ENCODE results near the gene CACNA1I. TPM values are rescaled to one million over a fixed set of nuclear protein-coding genes. Genes with fewer than 3 reads are reported as not detected.

The CACNA1I gene
- total and polyA plus RNA-seq, 2 donors (not counting 1 experiment from before 2014, with no cell fraction given) = under 0.01 to 0.01 TPM

DNA sequence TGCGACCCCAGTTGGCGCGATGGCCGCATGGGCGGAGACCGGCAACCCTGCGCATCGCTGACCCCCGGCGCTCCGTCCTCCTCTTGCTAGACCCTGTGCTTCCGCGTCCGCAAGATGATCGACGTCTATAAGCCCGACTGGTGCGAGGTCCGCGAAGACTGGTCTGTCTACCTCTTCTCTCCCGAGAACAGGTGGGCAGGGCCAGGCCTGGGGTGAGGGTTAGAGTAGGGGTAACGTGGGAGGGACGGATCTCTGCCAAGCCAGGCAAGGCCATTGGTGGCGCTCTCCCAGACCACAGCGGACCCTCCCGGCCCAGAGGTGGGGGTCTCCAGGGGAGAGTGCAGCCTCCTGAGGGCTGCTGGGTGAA, 92.1 kb downstream of the CACNA1I start:
- Histone ChIP-seq H3K79me2 (ENCODE audit: control insufficient read depth, insufficient read depth, low read length) (no peaks in the 10 kb centered on the region), H4K20me1 (ENCODE audit: control insufficient read depth, extremely low read depth, insufficient read depth, low read length) (no peaks in the 10 kb centered on the region), H3K4me1 (ENCODE audit: control insufficient read depth, extremely low read depth, insufficient read depth, low read length) (no peaks in the 10 kb centered on the region), H3K36me3 (ENCODE audit: control insufficient read depth, insufficient read depth, low read length) (no peaks in the 10 kb centered on the region), H2AFZ (ENCODE audit: low read length) (no peak overlapping the region), H3K9me3 (ENCODE audit: control insufficient read depth, insufficient read depth, low read depth, low read length) (no peaks in the 10 kb centered on the region), H3K9ac (ENCODE audit: insufficient read depth, low read length) (no peak overlapping the region), H3K4me2 (ENCODE audit: extremely low read depth, insufficient read depth, low read length) (no peak overlapping the region), H3K27ac (ENCODE audit: insufficient read depth, low read length) (no peak overlapping the region), H3K4me3 (replicated peaks in 1 of 4; ENCODE audit: control extremely low read depth in 1 of 4, insufficient read depth in 1 of 4, low read depth in 3 of 4, low read length in 4 of 4) (no peak overlapping the region), H3K27me3 (ENCODE audit: control insufficient read depth, insufficient read depth, low read length) (peaks cover 12% of the 10 kb centered on the region)
- no peak for DNase-seq (ENCODE audit: low read depth in 2 of 2)
- no peak for TF ChIP-seq EZH2 (IDR thresholded peaks at IDR 0.05; ENCODE audit: low read length, missing control alignments)

DNA sequence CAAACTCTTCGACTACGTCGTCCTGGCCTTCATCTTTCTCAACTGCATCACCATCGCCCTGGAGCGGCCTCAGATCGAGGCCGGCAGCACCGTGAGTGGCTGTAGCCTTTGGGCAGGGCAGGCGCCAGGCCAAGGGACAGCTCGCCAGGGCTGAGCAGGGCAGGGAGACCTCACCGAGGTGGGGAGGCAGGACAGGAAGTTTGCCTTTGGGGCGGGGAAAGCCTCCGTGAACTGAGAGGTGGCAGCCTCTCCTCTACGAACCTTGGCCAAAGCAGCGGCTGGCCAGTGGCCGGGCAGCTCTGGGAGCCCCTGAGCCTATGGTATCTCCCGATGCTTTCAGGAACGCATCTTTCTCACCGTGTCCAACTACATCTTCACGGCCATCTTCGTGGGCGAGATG, 93.2 kb downstream of the CACNA1I start:
- no peaks in the 10 kb centered on the region for H3K4me1 ChIP-seq (ENCODE audit: control insufficient read depth, extremely low read depth, insufficient read depth, low read length)
- no peaks in the 10 kb centered on the region for H3K36me3 ChIP-seq (ENCODE audit: control insufficient read depth, insufficient read depth, low read length)
- no peak for TF ChIP-seq CTCF (conservative IDR thresholded peaks at IDR 0.05 in 1 of 2, IDR thresholded peaks at IDR 0.05 in 1 of 2; ENCODE audit: low read depth in 1 of 2, low read length in 2 of 2)
- no peak for TF ChIP-seq EZH2 (IDR thresholded peaks at IDR 0.05; ENCODE audit: low read length, missing control alignments)
- H3K27me3 ChIP-seq (ENCODE audit: control insufficient read depth, insufficient read depth, low read length) = peaks cover 12% of the 10 kb centered on the region
- H3K79me2 ChIP-seq (ENCODE audit: control insufficient read depth, insufficient read depth, low read length) = no peaks in the 10 kb centered on the region
- no peak overlapping the region for H3K9ac ChIP-seq (ENCODE audit: insufficient read depth, low read length)
- H3K27ac ChIP-seq (ENCODE audit: insufficient read depth, low read length) = no peak overlapping the region
- no peaks in the 10 kb centered on the region for H3K9me3 ChIP-seq (ENCODE audit: control insufficient read depth, insufficient read depth, low read depth, low read length)
- H4K20me1 ChIP-seq (ENCODE audit: control insufficient read depth, extremely low read depth, insufficient read depth, low read length) = no peaks in the 10 kb centered on the region
- no peak overlapping the region for H3K4me3 ChIP-seq (replicated peaks in 1 of 4; ENCODE audit: control extremely low read depth in 1 of 4, insufficient read depth in 1 of 4, low read depth in 3 of 4, low read length in 4 of 4)
- H3K4me2 ChIP-seq (ENCODE audit: extremely low read depth, insufficient read depth, low read length) = no peak overlapping the region
- H2AFZ ChIP-seq (ENCODE audit: low read length) = no peak overlapping the region
- DNase-seq (ENCODE audit: low read depth in 2 of 2) = no peak

- TF ChIP-seq CTCF (conservative IDR thresholded peaks at IDR 0.05 in 1 of 2, IDR thresholded peaks at IDR 0.05 in 1 of 2; ENCODE audit: low read depth in 1 of 2, low read length in 2 of 2) (no peak), EZH2 (IDR thresholded peaks at IDR 0.05; ENCODE audit: low read length, missing control alignments) (no peak)
- H4K20me1 ChIP-seq (ENCODE audit: control insufficient read depth, extremely low read depth, insufficient read depth, low read length) = no peaks in the 10 kb centered on the region
- H3K4me2 ChIP-seq (ENCODE audit: extremely low read depth, insufficient read depth, low read length) = no peak overlapping the region
These were observed 94.1 kb downstream of the CACNA1I start for GRCh38 chr22:39664485-39665200.

More at GRCh38 chr22:39664485-39665200, 94.1 kb downstream of the CACNA1I start:
- no peaks in the 10 kb centered on the region for H3K36me3 ChIP-seq (ENCODE audit: control insufficient read depth, insufficient read depth, low read length)
- H3K4me1 ChIP-seq (ENCODE audit: control insufficient read depth, extremely low read depth, insufficient read depth, low read length) = no peaks in the 10 kb centered on the region
- no peak overlapping the region for H3K27ac ChIP-seq (ENCODE audit: insufficient read depth, low read length)
- no peak overlapping the region for H3K9ac ChIP-seq (ENCODE audit: insufficient read depth, low read length)
- DNase-seq (ENCODE audit: low read depth in 2 of 2) = no peak
- peaks cover 12% of the 10 kb centered on the region for H3K27me3 ChIP-seq (ENCODE audit: control insufficient read depth, insufficient read depth, low read length)
- no peaks in the 10 kb centered on the region for H3K9me3 ChIP-seq (ENCODE audit: control insufficient read depth, insufficient read depth, low read depth, low read length)
- no peak overlapping the region for H2AFZ ChIP-seq (ENCODE audit: low read length)
- no peak overlapping the region for H3K4me3 ChIP-seq (replicated peaks in 1 of 4; ENCODE audit: control extremely low read depth in 1 of 4, insufficient read depth in 1 of 4, low read depth in 3 of 4, low read length in 4 of 4)
- H3K79me2 ChIP-seq (ENCODE audit: control insufficient read depth, insufficient read depth, low read length) = no peaks in the 10 kb centered on the region
